Endothelial cell of umbilical vein (primary cell): ENCODE results near the gene ABCG2. TPM values are rescaled to one million over a fixed set of nuclear protein-coding genes. Genes with fewer than 3 reads are reported as not detected.

Source experiments
- BruUV-seq: library from RNA; stranded (reverse); fragments of 400-500 nt; replicated peaks from 2 replicates; lab custom pipeline; 2021; lab: Mats Ljungman, UMichigan
- CTCF ChIA-PET: fragments of 300-600, 350-600 bp; sonication (Branson Sonifier 250); formaldehyde crosslinking; loops from one replicate; lab custom pipeline; 2021; ENCODE audit warnings: antibody characterized with exemption, inconsistent platforms; lab: Charles Lee
- POLR2A ChIA-PET: fragments of 300-600, 350-600 bp; sonication (Branson Sonifier 250); formaldehyde crosslinking; loops from one replicate; lab custom pipeline; 2021; ENCODE audit warnings: antibody characterized with exemption, inconsistent platforms; lab: Charles Lee
- DNase-seq: peaks from one replicate; pipeline ENCODE4 v3.0.0-alpha.2; 2011; ENCODE audit warnings: low read depth, low spot score
- FAIRE-seq: peaks from 2 replicates; lab custom pipeline; 2011; peaks lifted over from hg19 to GRCh38; lab: Jason Lieb, UNC
- H2AFZ ChIP-seq: 2 replicates; pipeline ENCODE4 v1.6.0; 2012; ENCODE audit warnings: low read depth, low read length, control low read depth, inconsistent platforms
- H3K27ac ChIP-seq: 2 replicates; pipeline ENCODE4 v1.5.1; 2011; ENCODE audit warnings: low read depth, mild to moderate bottlenecking, control low read depth, low read length, moderate library complexity; ENCODE audit not compliant: insufficient read depth
- H3K27me3 ChIP-seq, 2 experiments: 2 replicates each; pipeline versions ENCODE4 v1.6.0 to v1.6.1; 2011; ENCODE audit warnings: low read length in 2 of 2, mixed read lengths in 1 of 2; ENCODE audit not compliant: control insufficient read depth in 2 of 2, insufficient read depth in 2 of 2
- H3K36me3 ChIP-seq, 2 experiments: 2 replicates in 1 of 2; 3 replicates in 1 of 2; pipeline ENCODE4 v1.5.1; 2011; ENCODE audit warnings: low read length in 2 of 2, mild to moderate bottlenecking in 1 of 2, moderate library complexity in 1 of 2; ENCODE audit not compliant: control insufficient read depth in 2 of 2, insufficient read depth in 2 of 2; ENCODE audit errors: extremely low read depth in 1 of 2
- H3K4me1 ChIP-seq: 3 replicates; pipeline ENCODE4 v1.5.1; 2011; ENCODE audit warnings: mild to moderate bottlenecking, low read length; ENCODE audit not compliant: control insufficient read depth, insufficient read depth; ENCODE audit errors: extremely low read depth
- H3K4me2 ChIP-seq: 2 replicates; pipeline ENCODE4 v1.6.1; 2011; ENCODE audit warnings: low read length, control low read depth, mixed read lengths; ENCODE audit not compliant: insufficient read depth
- H3K4me3 ChIP-seq, 3 experiments: fragments of 200-600 bp in 1 of 3; sonication (generic), shearing (Covaris generic) in 1 of 3; replicated peaks in 1 of 3; 2 replicates each; pipeline ENCODE4 v1.5.1; 2011 to 2016; ENCODE audit warnings: control low read depth in 3 of 3, low read length in 3 of 3, mild to moderate bottlenecking in 2 of 3, inconsistent platforms in 1 of 3, low read depth in 1 of 3, moderate library complexity in 1 of 3; ENCODE audit not compliant: insufficient read depth in 1 of 3
- H3K79me2 ChIP-seq: 2 replicates; pipeline ENCODE4 v1.6.0; 2012; ENCODE audit warnings: low read length, inconsistent platforms; ENCODE audit not compliant: control insufficient read depth, insufficient read depth
- H3K9ac ChIP-seq: replicated peaks from 2 replicates; pipeline ENCODE3; 2011; ENCODE audit warnings: low read length, control low read depth; ENCODE audit not compliant: insufficient read depth; ENCODE audit errors: extremely low read depth
- H3K9me1 ChIP-seq: replicated peaks from 3 replicates; pipeline ENCODE4 v1.6.0; 2011; ENCODE audit warnings: mild to moderate bottlenecking, low read length; ENCODE audit not compliant: control insufficient read depth, insufficient read depth; ENCODE audit errors: extremely low read depth
- H3K9me3 ChIP-seq: replicated peaks from 2 replicates; pipeline ENCODE4 v1.5.1; 2012; ENCODE audit warnings: low read length, inconsistent platforms; ENCODE audit not compliant: control insufficient read depth, insufficient read depth
- H4K20me1 ChIP-seq: replicated peaks from 2 replicates; pipeline ENCODE3; 2011; ENCODE audit warnings: mild to moderate bottlenecking, low read length; ENCODE audit not compliant: control insufficient read depth, insufficient read depth; ENCODE audit errors: extremely low read depth
- EZH2 ChIP-seq: IDR thresholded peaks from 2 replicates; pipeline ENCODE4 v1.6.1; 2012; ENCODE audit warnings: borderline replicate concordance, low read depth, mild to moderate bottlenecking, moderate library complexity, low read length, inconsistent platforms; ENCODE audit not compliant: severe bottlenecking
- FOS ChIP-seq: IDR thresholded peaks from 2 replicates; pipeline ENCODE4 v1.6.1; 2011; ENCODE audit warnings: mild to moderate bottlenecking, low read length, moderate library complexity, borderline replicate concordance; ENCODE audit not compliant: insufficient read depth
- GATA2 ChIP-seq: IDR thresholded peaks from 2 replicates; pipeline ENCODE4 v1.7.0; 2011; ENCODE audit warnings: low read depth, mild to moderate bottlenecking, moderate library complexity, mixed read lengths, low read length; ENCODE audit not compliant: insufficient read length, insufficient read depth
- JUN ChIP-seq: IDR thresholded peaks from 2 replicates; pipeline ENCODE4 v1.6.1; 2011; ENCODE audit warnings: borderline replicate concordance, low read depth; ENCODE audit not compliant: insufficient read length, insufficient read depth
- MYC ChIP-seq: IDR thresholded peaks from one replicate; pipeline ENCODE4 v1.6.1; 2011; ENCODE audit warnings: mild to moderate bottlenecking, low read depth, low read length
- POLR2A ChIP-seq: IDR thresholded peaks from 2 replicates; pipeline ENCODE4 v1.6.1; 2012; ENCODE audit warnings: low read depth, mild to moderate bottlenecking, control low read depth, low read length
- POLR2AphosphoS5 ChIP-seq: IDR thresholded peaks from 2 replicates; pipeline ENCODE4 v1.6.1; 2012; ENCODE audit warnings: low read depth, mild to moderate bottlenecking, control low read depth, low read length, moderate library complexity; ENCODE audit not compliant: insufficient read depth
- dilution Hi-C: fragments of 300-500 bp; cut with MboI; formaldehyde crosslinking; loops from one replicate; pipeline ENCODE4 v1.15.0; 2019; ENCODE audit warnings: low sequenced_read_pairs; ENCODE audit not compliant: extremely low pct_ligation_motif_present
- intact Hi-C: fragments of 100-400 bp; cut with micrococcal nuclease; formaldehyde crosslinking; loops from one replicate; pipeline ENCODE4 v1.10.0; 2022
- polyA plus RNA-seq, 4 experiments: library from polyadenylated mRNA; depleted of rRNA in 3 of 4; stranded (reverse) in 3 of 4; unstranded in 1 of 4; fragments of >200 nt; gene quantifications; 2 replicates each; pipeline versions ENCODE4 v1.2.1 to v1.2.3, GENCODE V29; 2011 to 2012; ENCODE audit warnings: missing spikeins in 1 of 4
- total RNA-seq: library from RNA; stranded (reverse); gene quantifications from 2 replicates; pipeline ENCODE4 v1.2.3, GENCODE V29; 2021
- TF ChIP-seq, protein P1 (sequence below), 2 donors: IDR thresholded peaks; 1 replicate in 1 of 2; 2 replicates in 1 of 2; pipeline ENCODE4 v1.5.1; 2011; ENCODE audit warnings: low read length in 2 of 2, mild to moderate bottlenecking in 2 of 2, moderate library complexity in 2 of 2, control low read depth in 1 of 2, inconsistent platforms in 1 of 2, low read depth in 1 of 2; ENCODE audit not compliant: insufficient read depth in 1 of 2; ENCODE audit errors: extremely low read depth in 1 of 2
- TF ChIP-seq, protein P2 (sequence below): IDR thresholded peaks from 2 replicates; pipeline ENCODE4 v1.6.1; 2011; ENCODE audit not compliant: insufficient read depth, insufficient read length

ABCG2 gene
- total and polyA plus RNA-seq, 2 donors (not counting 3 experiments of a cell fraction or from before 2014, with no cell fraction given), result 3.4 to 5.0 TPM

DNA sequence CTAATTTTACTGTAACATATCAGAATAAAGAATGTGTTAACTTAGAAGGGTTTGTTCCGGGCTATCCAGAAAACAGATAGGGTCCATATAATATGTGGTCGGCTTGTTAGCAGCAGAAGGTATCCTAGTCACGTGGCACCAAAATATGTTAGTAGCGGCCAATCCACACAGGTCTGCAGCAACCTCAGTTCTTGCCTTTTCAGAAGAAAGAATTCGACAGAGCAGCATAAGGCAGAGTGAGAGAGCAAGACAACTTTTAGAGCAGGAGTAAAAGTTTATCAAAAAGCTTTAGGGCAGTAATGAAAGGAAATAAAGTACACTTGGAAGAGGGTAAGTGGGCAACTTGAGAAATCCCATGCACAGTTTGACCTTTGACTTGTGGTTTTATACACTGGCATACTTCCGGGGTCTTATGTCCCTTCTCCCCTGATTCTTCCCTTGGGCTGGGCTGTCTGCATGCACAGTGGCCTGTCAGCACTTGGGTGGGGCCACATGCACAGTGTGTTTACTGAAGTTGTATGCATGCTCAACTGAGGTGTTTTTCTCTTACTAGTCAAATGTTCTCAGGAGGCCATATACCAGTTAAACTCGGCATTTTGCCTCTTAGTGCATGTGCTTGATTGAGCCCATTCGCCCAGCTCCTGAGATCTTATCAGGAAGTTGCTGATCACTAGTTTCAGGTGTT lies 37.0 kb upstream of the ABCG2 start:
- Histone ChIP-seq H3K27me3 (no peaks in the 10 kb centered on the region), H3K9me1 (no peaks in the 10 kb centered on the region), H2AFZ (no peak overlapping the region), H3K36me3 (no peaks in the 10 kb centered on the region), H3K4me1 (no peaks in the 10 kb centered on the region), H4K20me1 (no peaks in the 10 kb centered on the region), H3K9me3 (no peaks in the 10 kb centered on the region), H3K4me3 (no peak overlapping the region), H3K4me2 (no peak overlapping the region), H3K9ac (no peak overlapping the region), H3K27ac (no peak overlapping the region), H3K79me2 (no peaks in the 10 kb centered on the region)
- CTCF ChIA-PET, result interaction anchor here (0.6 kb wide), 1 partner anchor 15 kb away, joined by 3 read pairs; no protein-coding TSS in a partner anchor
- POLR2A ChIA-PET, result no interaction called here
- DNase-seq, result no peak
- TF ChIP-seq MYC (no peak), JUN (no peak), FOS (no peak), POLR2A (no peak)
- TF ChIP-seq, protein P1, sequence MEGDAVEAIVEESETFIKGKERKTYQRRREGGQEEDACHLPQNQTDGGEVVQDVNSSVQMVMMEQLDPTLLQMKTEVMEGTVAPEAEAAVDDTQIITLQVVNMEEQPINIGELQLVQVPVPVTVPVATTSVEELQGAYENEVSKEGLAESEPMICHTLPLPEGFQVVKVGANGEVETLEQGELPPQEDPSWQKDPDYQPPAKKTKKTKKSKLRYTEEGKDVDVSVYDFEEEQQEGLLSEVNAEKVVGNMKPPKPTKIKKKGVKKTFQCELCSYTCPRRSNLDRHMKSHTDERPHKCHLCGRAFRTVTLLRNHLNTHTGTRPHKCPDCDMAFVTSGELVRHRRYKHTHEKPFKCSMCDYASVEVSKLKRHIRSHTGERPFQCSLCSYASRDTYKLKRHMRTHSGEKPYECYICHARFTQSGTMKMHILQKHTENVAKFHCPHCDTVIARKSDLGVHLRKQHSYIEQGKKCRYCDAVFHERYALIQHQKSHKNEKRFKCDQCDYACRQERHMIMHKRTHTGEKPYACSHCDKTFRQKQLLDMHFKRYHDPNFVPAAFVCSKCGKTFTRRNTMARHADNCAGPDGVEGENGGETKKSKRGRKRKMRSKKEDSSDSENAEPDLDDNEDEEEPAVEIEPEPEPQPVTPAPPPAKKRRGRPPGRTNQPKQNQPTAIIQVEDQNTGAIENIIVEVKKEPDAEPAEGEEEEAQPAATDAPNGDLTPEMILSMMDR (IDR thresholded peaks at IDR 0.05; ENCODE audit: extremely low read depth in 1 of 2, insufficient read depth in 1 of 2, low read depth in 1 of 2, low read length in 2 of 2), result no peak
- BruUV-seq, result no TSS peak
- intact Hi-C loops (no loop called here), dilution Hi-C loops (no loop called here)
- no peak for FAIRE-seq

- FAIRE-seq (no peak), DNase-seq (no peak)
- Histone ChIP-seq H4K20me1 (no peaks in the 10 kb centered on the region), H3K4me1 (no peaks in the 10 kb centered on the region), H3K27me3 (no peaks in the 10 kb centered on the region), H3K9me1 (no peaks in the 10 kb centered on the region), H3K4me2 (no peak overlapping the region), H2AFZ (no peak overlapping the region), H3K9me3 (no peaks in the 10 kb centered on the region), H3K9ac (no peak overlapping the region), H3K36me3 (no peaks in the 10 kb centered on the region), H3K27ac (no peak overlapping the region), H3K79me2 (no peaks in the 10 kb centered on the region), H3K4me3 (no peak overlapping the region)
- intact Hi-C loops (no loop called here), dilution Hi-C loops (no loop called here)
- POLR2A ChIA-PET, result interaction anchor here (0.7 kb wide), 1 partner anchor 21 kb away, joined by 3 read pairs; no protein-coding TSS in a partner anchor
- CTCF ChIA-PET, result interaction anchor here (0.8 to 1.4 kb wide), 2 partner anchors 14 to 158 kb away, joined by 3 read pairs; no protein-coding TSS in a partner anchor
- TF ChIP-seq, protein P1 (IDR thresholded peaks at IDR 0.05; ENCODE audit: extremely low read depth in 1 of 2, insufficient read depth in 1 of 2, low read depth in 1 of 2, low read length in 2 of 2), result no peak
- TF ChIP-seq GATA2 (no peak), JUN (no peak), EZH2 (no peak), FOS (no peak), POLR2AphosphoS5 (no peak), POLR2A (no peak), MYC (no peak)
- TF ChIP-seq, protein P2, sequence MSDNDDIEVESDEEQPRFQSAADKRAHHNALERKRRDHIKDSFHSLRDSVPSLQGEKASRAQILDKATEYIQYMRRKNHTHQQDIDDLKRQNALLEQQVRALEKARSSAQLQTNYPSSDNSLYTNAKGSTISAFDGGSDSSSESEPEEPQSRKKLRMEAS, result no peak
- no TSS peak for BruUV-seq
These were observed 33.0 kb upstream of the ABCG2 start for GRCh38 chr4:88191404-88191803.
